Measurements from ENCODE around the gene ASRGL1.

DNA sequence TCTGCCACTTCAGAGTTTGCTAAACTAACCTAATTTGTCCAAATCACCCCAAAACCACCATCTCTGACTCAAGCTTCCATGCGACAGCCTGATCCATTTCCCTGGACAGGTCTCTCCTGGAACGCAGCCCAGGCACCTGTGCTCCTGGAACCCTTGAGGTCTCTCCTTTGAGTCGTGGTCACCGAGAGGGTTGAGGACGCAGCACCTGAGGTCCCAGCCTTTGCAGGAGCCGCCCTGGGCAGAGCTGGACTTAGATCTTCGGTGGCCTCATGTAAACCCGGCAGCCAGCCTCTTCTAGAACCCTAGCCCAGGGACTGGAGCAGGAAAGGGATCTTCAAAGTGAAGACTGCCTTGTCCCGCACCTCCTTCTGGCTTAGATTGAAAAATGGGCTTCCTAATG, 37.6 kb downstream of the ASRGL1 start:
- no peak for TF ChIP-seq TCF4 (CRISPR knock-in tag; IDR thresholded peaks at IDR 0.05; ENCODE audit: borderline replicate concordance)
- no peak for TF ChIP-seq ESRRG (CRISPR knock-in tag; IDR thresholded peaks at IDR 0.05)
- no peak for TF ChIP-seq ZNF565 (CRISPR knock-in tag; conservative IDR thresholded peaks at IDR 0.05; ENCODE audit: low read depth)
- no peak for TF ChIP-seq RARB (CRISPR knock-in tag; IDR thresholded peaks at IDR 0.05)
- no peak for TF ChIP-seq ZFP30 (CRISPR knock-in tag; IDR thresholded peaks at IDR 0.05)
- no peak for TF ChIP-seq SNAI2 (CRISPR knock-in tag; IDR thresholded peaks at IDR 0.05)
- no peak for TF ChIP-seq ZFP3 (CRISPR knock-in tag; IDR thresholded peaks at IDR 0.05)
- TF ChIP-seq, protein P1, sequence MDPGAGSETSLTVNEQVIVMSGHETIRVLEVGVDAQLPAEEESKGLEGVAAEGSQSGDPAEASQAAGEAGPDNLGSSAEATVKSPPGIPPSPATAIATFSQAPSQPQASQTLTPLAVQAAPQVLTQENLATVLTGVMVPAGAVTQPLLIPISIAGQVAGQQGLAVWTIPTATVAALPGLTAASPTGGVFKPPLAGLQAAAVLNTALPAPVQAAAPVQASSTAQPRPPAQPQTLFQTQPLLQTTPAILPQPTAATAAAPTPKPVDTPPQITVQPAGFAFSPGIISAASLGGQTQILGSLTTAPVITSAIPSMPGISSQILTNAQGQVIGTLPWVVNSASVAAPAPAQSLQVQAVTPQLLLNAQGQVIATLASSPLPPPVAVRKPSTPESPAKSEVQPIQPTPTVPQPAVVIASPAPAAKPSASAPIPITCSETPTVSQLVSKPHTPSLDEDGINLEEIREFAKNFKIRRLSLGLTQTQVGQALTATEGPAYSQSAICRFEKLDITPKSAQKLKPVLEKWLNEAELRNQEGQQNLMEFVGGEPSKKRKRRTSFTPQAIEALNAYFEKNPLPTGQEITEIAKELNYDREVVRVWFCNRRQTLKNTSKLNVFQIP (CRISPR knock-in tag; IDR thresholded peaks at IDR 0.05; ENCODE audit: borderline replicate concordance, low read depth), result no peak

Data from SK-N-SH treated with all-trans-retinoic acid at 6 μM for 48 hours (cell line).